Transverse colon (tissue), 4 donors: ENCODE measurements around the gene CWH43.

Source experiments
- CTCF ChIP-seq, 5 experiments: fragments of 200-600 bp in 3 of 5; fragments of 450-650 bp in 2 of 5; sonication (generic) in 3 of 5; IDR thresholded peaks; 1 replicate in 2 of 5; 2 replicates in 3 of 5; pipeline ENCODE4 v1.5.1; 2016 to 2017; ENCODE audit warnings: antibody characterized with exemption in 5 of 5, inconsistent platforms in 3 of 5, mild to moderate bottlenecking in 2 of 5, moderate library complexity in 1 of 5
- POLR2AphosphoS5 ChIP-seq, 3 donors: sonication (generic); formaldehyde crosslinking; IDR thresholded peaks; one replicate each; pipeline ENCODE4 v1.6.1; 2016; ENCODE audit warnings: antibody characterized with exemption in 3 of 3

GRCh38 chr4:49000806-49001205, 14.7 kb downstream of the CWH43 start:
- TF ChIP-seq CTCF (IDR thresholded peaks at IDR 0.05) (no peak), POLR2AphosphoS5 (IDR thresholded peaks at IDR 0.05) (no peak)
